HG03354 (cell line): ENCODE results near the gene CBX2.

ENCODE experiments used
- ATAC-seq: cut with Tn5 transposase; IDR thresholded peaks from one replicate; pipeline ENCODE4 v1.9.1; 2021; ENCODE audit warnings: mild to moderate bottlenecking; ENCODE audit not compliant: unreplicated experiment, poor library complexity, severe bottlenecking

The CBX2 gene

DNA sequence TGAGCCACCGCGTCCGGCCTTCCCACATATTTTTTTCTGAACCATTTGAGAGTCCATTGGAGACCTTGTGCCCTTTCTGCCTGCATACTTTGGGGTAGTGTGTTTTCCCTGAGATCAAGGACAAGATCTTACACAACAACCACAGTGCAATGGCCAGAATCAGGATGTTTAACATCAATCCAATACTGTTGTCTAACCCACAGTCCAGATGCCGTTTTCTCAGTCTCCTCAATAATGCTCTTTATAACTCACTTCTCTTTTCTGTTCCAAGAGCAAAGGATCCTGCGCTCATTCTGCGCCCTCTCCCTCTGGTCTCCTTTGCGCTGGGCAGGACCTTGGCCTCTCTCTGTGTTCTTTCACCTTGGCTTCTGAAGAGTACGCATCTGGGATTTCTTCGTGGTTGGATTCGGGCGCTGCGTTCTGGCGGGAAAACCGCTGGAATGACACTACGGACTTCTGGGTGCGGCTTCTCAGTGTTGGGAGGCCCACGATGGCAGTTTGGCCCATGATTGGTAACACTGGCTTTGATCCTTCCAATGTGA, 44.7 kb downstream of the CBX2 start:
- ATAC-seq: no peak

DNA sequence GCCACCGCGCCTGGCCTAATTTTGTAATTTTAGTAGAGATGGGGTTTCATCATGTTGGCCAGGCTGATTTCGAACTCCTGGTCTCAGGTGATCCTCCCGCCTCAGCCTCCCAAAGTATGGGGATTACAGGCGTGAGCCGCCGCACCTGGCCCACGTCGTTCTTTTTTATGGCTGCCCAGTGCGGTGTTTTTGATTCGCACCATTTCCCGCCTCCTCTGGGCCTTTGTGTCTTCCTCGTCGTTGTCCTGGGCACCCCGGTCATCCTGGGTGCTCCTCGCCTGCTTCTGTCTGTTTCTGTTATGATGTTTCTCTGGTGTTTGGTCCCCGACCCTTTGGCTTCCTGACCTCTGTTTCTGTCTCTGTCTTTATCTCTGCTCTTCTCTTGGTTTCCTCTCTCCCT, 46.3 kb downstream of the CBX2 start:
- no peak for ATAC-seq

DNA sequence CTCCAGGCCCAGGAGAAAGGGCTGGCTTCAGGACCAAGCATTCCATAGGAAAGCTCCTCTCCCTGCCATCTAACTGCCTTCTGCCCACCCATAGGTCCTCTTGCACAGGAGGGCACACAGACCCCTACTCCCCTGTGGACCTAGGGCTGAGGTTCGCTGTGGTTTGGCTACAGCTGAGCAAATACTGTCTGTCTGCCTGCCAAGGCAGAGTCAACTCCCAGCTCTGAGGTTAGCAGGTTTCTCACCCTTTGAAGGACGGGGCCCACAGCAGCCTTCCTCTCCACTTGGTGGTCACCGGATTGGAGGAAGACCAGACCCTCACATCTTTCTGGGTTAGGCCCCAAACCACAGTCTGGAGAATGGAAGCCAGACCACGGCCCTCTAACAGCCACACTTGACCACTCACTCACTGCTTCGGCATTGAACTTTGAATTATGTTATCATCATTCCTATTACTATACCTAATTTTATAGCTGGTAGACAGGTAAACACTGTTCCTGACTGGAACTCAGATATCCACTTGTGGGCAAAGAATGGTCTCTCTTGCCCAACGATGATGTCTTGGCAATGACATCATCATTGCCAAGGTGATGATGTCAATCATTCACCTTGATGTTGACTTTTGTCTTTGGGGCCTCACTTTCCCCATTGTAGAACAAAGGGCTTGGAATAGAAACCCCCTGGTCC, 47.1 kb downstream of the CBX2 start:
- ATAC-seq: no peak

DNA sequence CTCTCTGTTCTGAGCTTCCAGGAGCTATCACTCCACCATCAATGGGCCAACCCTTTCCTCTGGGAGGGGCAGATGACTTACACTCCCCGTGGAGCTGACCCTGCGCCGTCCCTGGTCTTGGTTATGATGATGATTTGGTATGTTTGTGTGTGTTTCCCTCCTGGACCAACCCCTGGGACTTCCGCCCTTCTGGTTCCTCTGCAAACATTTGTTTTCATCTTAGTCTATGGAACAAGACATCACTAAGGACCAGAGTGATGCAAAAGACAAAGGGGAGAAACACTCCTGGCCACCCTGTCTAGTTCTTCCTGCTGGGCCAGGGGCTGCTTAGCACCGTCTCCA, 47.6 kb downstream of the CBX2 start:
- no peak for ATAC-seq

DNA sequence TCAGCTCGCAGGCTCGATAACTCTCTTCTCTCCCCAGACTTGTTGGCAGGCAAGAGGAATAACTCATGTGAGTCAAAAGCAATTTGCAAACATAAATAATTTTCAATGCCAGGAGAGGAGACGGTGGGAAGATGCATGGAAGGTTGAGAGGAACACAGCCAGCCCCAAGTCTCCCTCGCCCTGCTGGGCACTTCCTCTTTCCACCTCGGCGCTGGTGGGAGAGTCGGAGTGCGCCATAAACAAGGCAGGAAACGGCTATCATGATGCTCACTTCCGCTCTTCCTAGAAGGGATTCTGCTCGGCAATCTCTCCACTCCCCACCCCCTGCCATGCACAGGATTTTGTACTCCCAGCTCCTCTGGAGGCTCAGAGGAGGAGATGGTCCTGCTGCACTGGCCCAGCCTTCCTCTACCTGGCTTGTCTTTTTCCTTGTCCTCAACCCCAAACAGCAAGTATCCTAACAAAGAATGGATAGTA, 48.3 kb downstream of the CBX2 start:
- no peak for ATAC-seq

DNA sequence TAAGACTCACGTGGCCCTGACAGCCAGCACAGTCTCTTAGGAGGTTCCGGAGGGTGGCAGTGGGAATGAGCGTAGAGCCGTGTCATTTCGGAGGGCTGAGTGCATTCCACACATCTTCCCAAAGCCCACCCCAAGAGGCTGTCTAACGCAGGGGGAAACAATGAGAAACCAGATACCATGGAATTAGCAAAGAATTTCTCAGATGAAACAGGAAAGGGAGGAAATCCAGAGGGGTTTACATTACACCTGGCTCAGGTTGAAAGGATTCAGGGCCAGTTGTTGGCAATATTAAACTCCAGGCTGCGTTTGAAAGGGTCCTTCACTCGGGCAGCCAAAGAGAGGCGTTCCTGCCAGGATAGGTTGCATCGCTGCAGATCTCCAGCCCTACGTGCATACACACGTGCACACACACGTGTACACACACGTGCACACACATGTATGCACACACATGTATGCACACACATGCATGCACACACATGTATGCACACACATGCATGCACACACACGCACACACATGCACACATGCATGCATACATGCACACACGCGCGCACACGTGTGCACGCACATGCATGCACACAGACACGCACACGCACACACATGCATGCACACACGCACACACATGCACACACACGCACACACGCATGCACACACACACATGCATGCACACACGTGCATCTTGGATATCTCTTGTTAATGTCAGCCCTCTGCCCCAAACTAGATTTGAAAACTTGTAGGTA, 49.1 kb downstream of the CBX2 start:
- no peak for ATAC-seq

DNA sequence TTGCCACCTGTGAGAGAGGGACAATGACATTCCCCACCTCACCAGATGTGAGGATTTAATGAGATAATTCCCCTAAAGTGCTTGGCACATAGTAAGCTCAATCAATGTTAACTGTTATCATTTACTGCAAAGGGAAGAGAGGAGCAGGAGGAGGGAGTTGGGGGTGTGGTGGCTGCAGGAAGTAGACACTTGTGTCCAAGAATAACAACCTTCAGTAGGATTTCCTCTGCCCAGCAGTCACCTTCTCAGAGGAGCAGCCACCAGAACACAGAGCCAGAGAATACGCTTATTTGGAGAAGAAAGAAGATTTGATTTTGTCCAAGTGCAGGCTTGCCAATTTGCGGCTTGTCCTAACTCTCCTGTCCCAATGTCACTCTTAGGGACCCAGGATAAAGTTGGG, 51.1 kb downstream of the CBX2 start:
- ATAC-seq: no peak

DNA sequence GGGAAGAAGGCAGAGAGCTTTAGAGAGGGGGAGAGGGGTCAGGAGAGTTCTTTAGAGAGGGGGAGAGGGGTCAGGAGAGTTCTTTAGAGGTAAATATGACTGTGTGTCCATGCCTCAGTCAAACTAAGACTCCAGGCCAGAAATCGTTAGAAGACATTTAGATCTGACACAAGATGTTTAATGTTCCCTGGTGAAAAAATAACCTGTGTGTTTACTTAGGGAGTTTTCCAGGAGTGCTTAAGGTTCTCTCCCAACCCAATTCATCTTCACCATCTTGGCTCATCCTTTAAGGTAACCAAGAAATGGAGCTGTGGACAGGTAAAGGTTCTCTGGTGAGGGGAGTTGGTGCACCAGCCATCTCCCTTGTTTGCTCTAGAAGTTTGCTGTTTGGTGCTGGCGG, 51.5 kb downstream of the CBX2 start:
- ATAC-seq: no peak

DNA sequence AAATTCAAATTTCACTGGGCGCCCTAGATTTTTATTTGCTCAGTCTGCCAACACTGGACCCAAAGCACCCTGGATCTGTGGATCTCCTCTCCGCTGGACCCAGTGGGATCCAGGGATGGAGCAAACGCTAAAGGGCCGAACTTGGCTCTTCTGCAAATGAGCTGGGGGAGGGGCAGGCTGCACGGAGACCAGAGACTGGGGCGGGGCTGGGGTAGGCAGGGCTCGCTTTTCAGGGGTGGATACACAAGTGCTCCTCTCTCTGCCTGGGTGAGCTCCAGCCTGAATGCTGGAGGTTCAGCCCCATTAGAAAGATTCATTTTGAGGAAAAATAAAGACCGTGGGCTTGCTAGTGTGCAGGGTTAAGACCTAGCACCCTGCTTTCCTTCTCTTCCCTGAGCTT, 52.4 kb downstream of the CBX2 start:
- no peak for ATAC-seq

DNA sequence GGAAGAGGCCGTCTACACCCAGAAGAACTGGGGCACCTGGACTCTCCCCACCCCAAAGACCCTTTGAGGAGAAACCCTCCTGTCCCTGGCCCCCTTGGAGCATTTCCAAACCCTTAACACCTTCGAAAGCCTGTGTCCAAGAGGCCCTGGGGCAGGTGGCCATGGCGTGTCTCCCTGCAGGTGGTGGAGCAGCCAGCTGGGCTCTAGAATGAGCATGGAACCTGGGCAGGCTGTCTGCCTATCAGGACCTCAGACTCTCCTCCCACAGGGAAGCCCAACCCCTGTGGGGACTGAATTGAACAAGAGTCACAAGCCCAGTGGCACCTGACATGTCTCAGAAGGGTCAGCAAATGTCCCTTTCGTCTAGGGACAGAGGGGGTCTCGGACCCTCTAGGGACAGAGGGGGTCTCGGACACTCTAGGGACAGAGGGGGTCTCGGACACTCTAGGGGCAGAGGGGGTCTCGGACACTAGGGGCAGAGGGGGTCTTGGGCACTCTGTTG, 52.9 kb downstream of the CBX2 start:
- ATAC-seq: no peak

DNA sequence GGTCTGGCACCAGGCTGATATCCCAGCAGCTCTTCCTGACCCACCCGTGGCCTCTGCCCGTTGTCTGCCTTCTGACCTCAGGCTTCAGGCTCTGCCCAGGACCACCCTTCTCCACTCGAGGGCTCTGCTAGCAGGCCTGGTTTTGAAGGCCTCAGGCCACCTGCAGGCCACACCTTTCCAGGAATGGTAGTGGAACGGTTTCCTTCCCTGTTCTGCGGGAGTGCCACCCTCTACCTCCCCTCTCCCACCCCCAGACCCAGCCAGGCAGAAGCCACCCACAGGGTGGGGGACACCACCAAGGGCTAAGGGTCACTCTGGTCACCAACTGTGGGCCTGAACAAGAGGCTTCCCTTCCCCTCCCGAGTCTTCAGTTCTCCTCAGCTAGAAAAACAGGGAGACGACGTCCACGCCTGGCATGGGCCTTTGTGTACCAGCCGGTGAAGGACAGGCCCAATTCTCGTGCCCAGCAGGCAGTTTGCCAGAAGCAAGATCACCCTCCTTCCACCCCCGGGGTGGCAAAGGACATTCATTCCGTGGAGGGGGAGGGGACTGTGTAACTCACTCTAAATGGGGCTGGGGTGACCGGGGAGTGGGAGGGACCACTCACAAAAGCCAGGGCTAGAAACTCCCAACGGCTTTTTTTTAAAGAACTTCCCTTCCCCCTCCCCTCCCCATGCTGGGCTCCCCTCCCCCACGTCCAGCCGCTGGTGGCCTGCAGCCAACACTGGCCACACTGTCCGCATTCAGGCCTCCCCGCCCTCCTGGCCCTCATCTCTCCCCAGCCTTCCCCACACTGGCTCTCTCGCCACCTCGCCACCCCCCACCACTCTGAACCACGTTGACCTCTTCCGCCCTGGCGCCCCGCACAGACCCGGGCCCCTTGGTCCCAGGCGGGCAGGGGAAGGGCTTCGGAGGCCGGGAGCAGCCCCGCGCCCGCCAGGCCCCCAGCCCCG, 53.6 kb downstream of the CBX2 start:
- no peak for ATAC-seq

DNA sequence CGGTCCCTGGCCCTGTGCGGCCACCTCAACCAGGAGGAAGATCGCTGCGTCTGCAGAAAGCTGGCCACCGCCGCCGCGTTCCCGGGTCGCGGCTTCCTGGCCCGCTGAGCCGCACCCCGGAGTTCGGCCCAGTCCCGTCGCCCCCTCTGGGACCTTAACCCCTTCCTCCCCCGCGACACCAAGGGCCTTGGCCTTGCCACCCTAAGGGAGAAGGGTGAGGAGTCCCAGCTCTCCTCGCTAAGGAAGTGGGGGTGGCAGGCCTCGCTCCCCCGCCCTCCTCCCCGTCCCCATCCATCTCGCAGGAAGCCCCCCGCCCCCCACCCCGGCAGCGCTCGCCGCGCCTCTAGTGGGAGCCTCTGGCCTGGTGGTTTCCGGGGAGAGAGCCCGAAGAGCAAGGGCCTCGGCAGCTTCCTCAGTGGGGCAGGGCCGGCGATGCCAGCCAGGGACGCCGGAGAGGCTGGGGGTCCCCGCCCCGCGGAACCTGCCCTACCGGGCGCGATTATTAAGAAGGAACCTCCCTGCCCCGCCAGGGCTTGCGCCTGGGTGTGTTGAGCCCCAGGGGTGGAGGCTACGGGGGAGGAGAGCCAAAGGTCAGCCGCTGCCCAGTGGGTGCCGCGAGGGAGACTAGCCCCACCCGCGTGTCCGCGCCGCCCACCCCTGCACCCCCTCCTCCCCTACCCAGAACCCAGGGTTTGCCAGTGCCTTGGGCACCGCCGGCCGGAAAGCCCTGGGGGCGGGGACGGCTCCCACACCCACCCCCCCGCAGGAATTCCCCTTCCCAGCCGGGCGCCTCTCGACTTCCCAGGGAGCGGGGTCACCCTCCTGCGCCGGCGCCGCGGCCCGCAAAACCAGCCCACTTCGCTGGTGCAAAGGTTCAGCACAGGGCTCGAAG, 54.5 kb downstream of the CBX2 start:
- ATAC-seq: no peak

DNA sequence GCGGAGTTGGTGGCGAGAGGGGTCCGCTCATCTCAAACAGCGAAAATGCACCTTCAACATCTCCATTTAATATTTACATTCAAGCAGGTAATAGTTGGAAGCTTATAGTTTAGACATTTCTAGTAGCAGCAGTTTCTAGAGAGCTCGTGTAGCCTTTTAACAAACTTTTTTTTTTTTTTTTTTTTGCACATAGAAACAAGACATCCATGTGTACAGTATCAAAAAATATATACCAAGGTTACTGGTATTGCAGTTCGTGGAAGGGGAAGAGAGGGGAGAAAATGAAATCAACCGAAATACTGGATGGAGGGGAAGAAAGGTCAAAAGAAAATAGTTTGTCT, 55.1 kb downstream of the CBX2 start:
- ATAC-seq: no peak

DNA sequence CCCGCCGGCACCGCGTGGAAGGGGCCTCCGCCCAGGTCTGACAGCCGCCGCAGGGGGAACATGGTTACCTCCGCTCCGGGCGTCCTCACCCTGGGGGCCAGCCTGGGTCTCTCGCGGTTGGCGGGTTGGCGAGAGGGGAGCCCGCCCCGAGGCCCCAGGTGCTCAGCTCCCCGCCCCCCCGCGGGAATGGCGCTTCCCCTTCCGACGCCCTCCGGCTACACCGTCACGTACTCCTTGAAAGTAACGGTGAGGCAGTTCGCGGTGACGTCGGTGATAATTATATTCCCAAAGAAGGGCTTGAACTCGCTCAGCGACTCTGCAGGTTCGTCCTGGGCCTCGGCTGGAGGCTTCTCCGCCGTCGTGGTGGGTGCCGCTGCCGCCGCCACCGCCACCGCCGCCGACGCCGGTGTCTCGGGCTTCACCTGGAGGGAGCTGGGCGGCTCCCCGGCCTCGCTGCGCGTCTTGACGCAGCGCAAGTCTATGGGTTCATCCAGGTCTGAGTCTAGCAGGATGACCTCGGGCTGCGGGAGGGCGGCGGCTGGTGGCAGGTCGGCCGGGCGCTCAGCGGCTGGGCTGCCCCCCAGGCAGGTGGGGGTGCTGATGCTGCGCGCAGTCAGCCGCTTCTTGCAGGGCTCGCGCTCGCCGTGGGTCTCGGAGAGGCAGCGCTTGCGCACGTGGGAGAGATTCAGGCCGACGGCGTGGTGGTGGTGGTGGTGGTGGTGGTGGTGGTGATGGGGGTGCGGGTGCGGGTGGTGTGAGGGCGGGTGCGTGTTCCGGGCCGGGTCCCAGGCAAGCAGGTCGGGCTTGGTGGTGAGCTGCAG, 56.0 kb downstream of the CBX2 start:
- no peak for ATAC-seq

DNA sequence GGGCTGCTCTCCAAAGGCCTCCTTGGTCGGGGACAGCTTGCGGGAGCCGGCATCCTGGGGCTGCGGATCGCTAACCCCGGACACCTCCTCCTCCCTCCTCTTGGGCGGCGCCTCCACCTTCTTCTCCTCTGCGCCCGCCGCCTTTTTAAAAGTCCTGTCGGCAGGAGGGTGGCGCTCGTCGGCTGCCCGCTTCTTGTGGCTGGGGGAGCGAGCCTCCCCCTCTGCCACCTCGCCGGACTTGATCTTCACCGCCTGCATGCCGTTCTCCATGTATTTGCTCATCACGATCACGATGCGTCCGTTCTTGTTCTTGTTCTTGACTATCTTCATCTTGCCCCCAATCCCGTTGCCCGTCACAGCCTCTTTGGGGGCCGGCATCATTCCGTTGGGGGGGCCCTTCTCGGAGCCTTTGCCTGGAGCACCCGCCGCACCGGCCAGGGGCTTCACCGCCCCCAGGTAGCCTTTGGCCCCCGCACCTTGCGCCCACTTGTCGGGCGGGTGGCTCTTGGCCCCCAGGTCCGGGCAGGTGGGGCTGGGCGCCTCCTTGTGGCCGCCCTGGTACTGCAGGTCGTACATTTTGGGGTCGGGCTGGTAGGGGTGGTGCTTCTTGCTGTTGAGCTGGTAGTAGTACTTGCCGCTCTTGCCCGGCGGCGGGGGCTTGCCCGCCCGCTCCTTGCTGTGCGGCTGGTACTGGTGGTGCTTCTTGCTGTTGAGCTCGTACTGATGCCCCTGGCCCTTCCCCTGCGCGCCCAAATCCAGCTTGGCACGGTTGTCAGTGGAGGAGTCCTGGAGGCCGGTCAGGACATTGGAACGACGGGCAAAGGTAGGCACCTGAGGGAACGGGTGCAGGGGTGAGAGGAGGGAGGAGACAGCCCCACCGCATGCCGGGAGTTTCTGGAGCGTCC, 56.9 kb downstream of the CBX2 start:
- no peak for ATAC-seq

DNA sequence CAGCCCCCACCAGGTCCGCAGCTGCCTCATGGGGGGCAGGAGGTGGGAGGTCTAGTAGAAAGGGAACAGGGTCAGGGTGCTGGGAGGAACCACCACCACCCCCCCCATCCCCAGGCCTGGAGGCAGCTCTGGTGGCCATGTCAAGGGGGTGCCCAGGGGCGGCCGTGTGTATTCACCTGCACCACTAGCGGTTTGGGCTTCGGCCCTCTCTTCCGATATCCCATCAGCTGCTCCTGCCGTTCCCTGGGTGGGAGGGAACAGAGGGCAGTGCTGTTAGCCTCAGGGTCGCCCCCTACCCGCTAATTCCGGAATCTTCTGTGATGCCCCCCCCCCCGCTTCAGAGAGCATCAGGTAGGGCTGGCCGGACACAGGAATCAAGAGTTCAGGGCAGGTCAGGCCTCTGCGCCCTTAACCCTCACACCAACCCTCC, 57.5 kb downstream of the CBX2 start:
- no peak for ATAC-seq

DNA sequence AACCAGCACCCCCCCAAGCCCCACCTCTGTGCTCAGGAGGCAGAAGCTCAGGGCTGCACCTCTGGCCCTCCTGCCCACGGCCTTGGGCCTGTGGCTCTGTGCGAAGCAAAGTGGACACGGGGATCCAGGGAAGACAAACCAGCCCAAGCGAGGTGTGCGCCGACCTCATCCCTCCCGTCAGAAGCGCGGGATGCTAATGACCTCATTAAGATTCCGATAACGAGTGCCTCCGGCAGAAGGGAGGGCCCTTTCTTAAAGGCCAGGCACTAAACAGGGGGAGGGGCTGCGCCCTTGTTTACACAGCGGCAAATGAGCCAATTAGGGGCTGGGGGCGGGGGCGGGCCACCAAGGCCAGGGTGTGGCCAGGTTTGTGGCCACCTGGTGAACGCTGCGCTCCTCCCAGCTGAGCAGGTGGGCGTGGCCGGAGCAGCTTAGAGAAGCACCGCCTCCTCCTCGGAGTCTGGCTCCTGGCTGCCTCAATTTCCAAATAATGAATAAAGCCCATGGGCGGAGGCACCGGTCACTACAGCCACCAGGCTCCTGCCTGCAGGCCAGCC, 58.1 kb downstream of the CBX2 start:
- no peak for ATAC-seq
